ENCODE results near the gene OR2H1. TPM values are rescaled to one million over a fixed set of nuclear protein-coding genes. Genes with fewer than 3 reads are reported as not detected.
"Not testable (repeated sequence)": the region's sequence is repeated elsewhere in the genome, so short reads cannot be mapped to it uniquely, and the experiment has no call there.

Gene OR2H1
- total RNA-seq: not detected in 2 replicates

GRCh38 chr6:29456971-29457370 is at the start of gene OR2H1, which contains the start of gene OR11A1:
OR2H1 (plus strand) TSS chr6:29457155; CDS start chr6:29461770, 4,615 bp downstream.
OR11A1 (minus strand) TSS chr6:29457071; CDS start chr6:29427641, 29,430 bp downstream.
- DNase-seq: no peak

- DNase-seq: no peak
Observed at GRCh38 chr6:29414588-29414987, 42.4 kb upstream of the OR2H1 start, which contains the start of gene OR12D1. OR12D1 (plus strand) TSS chr6:29414928.

- no peak for DNase-seq
Observed at GRCh38 chr6:29419516-29419915, 37.4 kb upstream of the OR2H1 start.

GRCh38 chr6:29424168-29424567 is 32.8 kb upstream of the OR2H1 start:
- DNase-seq: no peak

GRCh38 chr6:29424575-29424974 is 32.4 kb upstream of the OR2H1 start:
- DNase-seq: no peak

GRCh38 chr6:29425075-29425474 is 31.9 kb upstream of the OR2H1 start:
- DNase-seq: no peak

GRCh38 chr6:29426654-29427053 is 30.3 kb upstream of the OR2H1 start:
- no peak for DNase-seq

- not testable (repeated sequence) for DNase-seq
Observed at GRCh38 chr6:29436730-29437129, 20.2 kb upstream of the OR2H1 start.

- no peak for DNase-seq
Observed at GRCh38 chr6:29439006-29439405, 17.9 kb upstream of the OR2H1 start, which contains the start of gene OR10C1. OR10C1 (plus strand) TSS chr6:29439306; CDS start chr6:29440016, 710 bp downstream.

GRCh38 chr6:29442719-29443118 is 14.2 kb upstream of the OR2H1 start:
- DNase-seq: no peak

- DNase-seq: not testable (repeated sequence)
Observed at GRCh38 chr6:29444031-29444430, 12.9 kb upstream of the OR2H1 start.

GRCh38 chr6:29447670-29448069 is 9.3 kb upstream of the OR2H1 start:
- DNase-seq: no peak

- no peak for DNase-seq
Observed at GRCh38 chr6:29451471-29452193, 5.3 kb upstream of the OR2H1 start.

- no peak for DNase-seq
Observed at GRCh38 chr6:29461021-29461814, 4.3 kb downstream of the OR2H1 start.

GRCh38 chr6:29462022-29462421 is 5.1 kb downstream of the OR2H1 start:
- DNase-seq: no peak

GRCh38 chr6:29465279-29465678 is 8.3 kb downstream of the OR2H1 start:
- no peak for DNase-seq

GRCh38 chr6:29465801-29466200 is 8.8 kb downstream of the OR2H1 start:
- DNase-seq: no peak

GRCh38 chr6:29466241-29466640 is 9.3 kb downstream of the OR2H1 start:
- DNase-seq: peak; percentile 19

- DNase-seq: no peak
Observed at GRCh38 chr6:29474996-29475395, 18.0 kb downstream of the OR2H1 start.

- DNase-seq: no peak
Observed at GRCh38 chr6:29477923-29478450, 21.0 kb downstream of the OR2H1 start.

GRCh38 chr6:29478740-29479139 is 21.8 kb downstream of the OR2H1 start:
- DNase-seq: no peak

- no peak for DNase-seq
Observed at GRCh38 chr6:29479560-29479959, 22.6 kb downstream of the OR2H1 start.

GRCh38 chr6:29483186-29483585 is 26.2 kb downstream of the OR2H1 start:
- DNase-seq: no peak
